Osteoblast (primary cell): ENCODE data around the gene CISD3. TPM values are rescaled to one million over a fixed set of nuclear protein-coding genes. Genes with fewer than 3 reads are reported as not detected.
A peak's percentile ranks its signal among the peaks of the same experiment; 100 is the strongest.

ENCODE experiments used
- DNase-seq: peaks from one replicate; pipeline ENCODE4 v3.0.0; 2011; ENCODE audit warnings: low spot score, mixed read lengths; ENCODE audit not compliant: insufficient read length; ENCODE audit errors: missing footprints
- H2AFZ ChIP-seq: 2 replicates; pipeline ENCODE4 v1.6.0; 2011; ENCODE audit warnings: mild to moderate bottlenecking, low read length
- H3K27ac ChIP-seq: 2 replicates; pipeline ENCODE4 v1.5.1; 2011; ENCODE audit warnings: mild to moderate bottlenecking, low read depth, low read length, moderate library complexity
- H3K27me3 ChIP-seq: 2 replicates; pipeline ENCODE4 v1.6.0; 2012; ENCODE audit warnings: mild to moderate bottlenecking, control low read depth, inconsistent platforms, low read length, moderate library complexity; ENCODE audit not compliant: insufficient read depth
- H3K36me3 ChIP-seq: 2 replicates; pipeline ENCODE4 v1.5.1; 2011; ENCODE audit warnings: mild to moderate bottlenecking, low read length, control low read depth, moderate library complexity; ENCODE audit not compliant: insufficient read depth
- H3K4me1 ChIP-seq: 2 replicates; pipeline ENCODE4 v1.5.1; 2011; ENCODE audit warnings: mild to moderate bottlenecking, low read length, control low read depth, moderate library complexity; ENCODE audit not compliant: insufficient read depth
- H3K4me2 ChIP-seq: 2 replicates; pipeline ENCODE4 v1.6.0; 2011; ENCODE audit warnings: mild to moderate bottlenecking, low read length; ENCODE audit not compliant: insufficient read depth
- H3K4me3 ChIP-seq: fragments of 200-600 bp; sonication (generic); 3 replicates; pipeline ENCODE4 v1.5.1; 2012; ENCODE audit warnings: mild to moderate bottlenecking, low read length, inconsistent platforms; ENCODE audit not compliant: insufficient read depth
- H3K79me2 ChIP-seq: 2 replicates; pipeline ENCODE4 v1.6.0; 2012; ENCODE audit warnings: mild to moderate bottlenecking, low read length, control low read depth, inconsistent platforms; ENCODE audit not compliant: insufficient read depth
- H3K9me3 ChIP-seq: 2 replicates; pipeline ENCODE4 v1.5.1; 2011; ENCODE audit warnings: low read depth, low read length, control low read depth
- H4K20me1 ChIP-seq: 2 replicates; pipeline ENCODE4 v1.6.0; 2012; ENCODE audit warnings: mild to moderate bottlenecking, low read length, control low read depth; ENCODE audit not compliant: insufficient read depth
- total RNA-seq: library from RNA; depleted of rRNA; stranded (reverse); fragments of >200 nt; gene quantifications from 2 replicates; pipeline ENCODE4 v1.2.3, GENCODE V29; 2012
- TF ChIP-seq, protein P1 (sequence below): IDR thresholded peaks from 2 replicates; pipeline ENCODE4 v1.5.1; 2011; ENCODE audit warnings: mild to moderate bottlenecking, low read depth, low read length, moderate library complexity; ENCODE audit errors: extremely low read depth

The CISD3 gene
- total RNA-seq, 1 donor = 3.6 TPM

DNA sequence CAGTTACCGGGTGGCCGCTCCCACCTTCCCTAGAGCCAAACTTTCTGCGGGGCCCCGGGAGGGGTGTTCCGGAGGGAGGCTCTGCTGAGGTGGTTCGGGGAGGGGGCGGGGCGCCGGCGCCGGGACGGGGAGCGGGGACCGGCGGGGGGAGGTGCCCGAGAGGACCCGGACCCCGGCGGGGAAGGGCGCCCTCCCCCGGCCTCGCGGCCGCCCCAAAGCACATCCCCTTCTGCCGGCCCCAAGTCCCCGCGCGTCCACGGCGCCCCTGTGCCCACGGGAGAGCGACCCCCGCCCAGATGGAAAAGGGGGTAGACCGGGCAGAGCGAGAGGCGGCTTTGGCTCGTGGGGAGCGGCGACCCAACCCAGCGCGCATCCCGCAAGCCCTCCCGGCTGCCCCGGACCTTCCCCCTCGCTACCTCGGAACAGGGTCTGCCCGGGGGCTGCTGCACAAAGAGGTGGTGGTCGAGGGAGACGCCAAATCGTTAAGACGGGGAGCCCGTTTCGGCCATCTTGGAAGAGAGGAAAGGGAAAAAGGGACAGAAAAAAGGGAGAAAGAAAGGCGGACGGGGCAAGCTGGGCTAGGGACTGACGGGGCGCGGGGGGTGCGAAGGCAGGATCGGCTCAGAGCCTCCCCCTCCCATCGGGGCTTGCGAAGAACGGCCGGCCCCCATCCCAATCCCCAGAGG lies 17.5 kb downstream of the CISD3 start:
- Histone ChIP-seq H3K79me2 (peaks cover 55% of the 10 kb centered on the region), H3K4me1 (peaks cover 41% of the 10 kb centered on the region), H3K4me2 (peak overlapping the region; percentile 96), H3K4me3 (peak overlapping the region; percentile 97), H3K27ac (peak overlapping the region; percentile 70), H4K20me1 (peaks cover 38% of the 10 kb centered on the region), H3K27me3 (no peaks in the 10 kb centered on the region), H3K9me3 (no peaks in the 10 kb centered on the region), H2AFZ (peak overlapping the region; percentile 87), H3K36me3 (peaks cover 9% of the 10 kb centered on the region)
- TF ChIP-seq, protein P1, sequence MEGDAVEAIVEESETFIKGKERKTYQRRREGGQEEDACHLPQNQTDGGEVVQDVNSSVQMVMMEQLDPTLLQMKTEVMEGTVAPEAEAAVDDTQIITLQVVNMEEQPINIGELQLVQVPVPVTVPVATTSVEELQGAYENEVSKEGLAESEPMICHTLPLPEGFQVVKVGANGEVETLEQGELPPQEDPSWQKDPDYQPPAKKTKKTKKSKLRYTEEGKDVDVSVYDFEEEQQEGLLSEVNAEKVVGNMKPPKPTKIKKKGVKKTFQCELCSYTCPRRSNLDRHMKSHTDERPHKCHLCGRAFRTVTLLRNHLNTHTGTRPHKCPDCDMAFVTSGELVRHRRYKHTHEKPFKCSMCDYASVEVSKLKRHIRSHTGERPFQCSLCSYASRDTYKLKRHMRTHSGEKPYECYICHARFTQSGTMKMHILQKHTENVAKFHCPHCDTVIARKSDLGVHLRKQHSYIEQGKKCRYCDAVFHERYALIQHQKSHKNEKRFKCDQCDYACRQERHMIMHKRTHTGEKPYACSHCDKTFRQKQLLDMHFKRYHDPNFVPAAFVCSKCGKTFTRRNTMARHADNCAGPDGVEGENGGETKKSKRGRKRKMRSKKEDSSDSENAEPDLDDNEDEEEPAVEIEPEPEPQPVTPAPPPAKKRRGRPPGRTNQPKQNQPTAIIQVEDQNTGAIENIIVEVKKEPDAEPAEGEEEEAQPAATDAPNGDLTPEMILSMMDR = no peak
- peak; percentile 90 for DNase-seq

DNA sequence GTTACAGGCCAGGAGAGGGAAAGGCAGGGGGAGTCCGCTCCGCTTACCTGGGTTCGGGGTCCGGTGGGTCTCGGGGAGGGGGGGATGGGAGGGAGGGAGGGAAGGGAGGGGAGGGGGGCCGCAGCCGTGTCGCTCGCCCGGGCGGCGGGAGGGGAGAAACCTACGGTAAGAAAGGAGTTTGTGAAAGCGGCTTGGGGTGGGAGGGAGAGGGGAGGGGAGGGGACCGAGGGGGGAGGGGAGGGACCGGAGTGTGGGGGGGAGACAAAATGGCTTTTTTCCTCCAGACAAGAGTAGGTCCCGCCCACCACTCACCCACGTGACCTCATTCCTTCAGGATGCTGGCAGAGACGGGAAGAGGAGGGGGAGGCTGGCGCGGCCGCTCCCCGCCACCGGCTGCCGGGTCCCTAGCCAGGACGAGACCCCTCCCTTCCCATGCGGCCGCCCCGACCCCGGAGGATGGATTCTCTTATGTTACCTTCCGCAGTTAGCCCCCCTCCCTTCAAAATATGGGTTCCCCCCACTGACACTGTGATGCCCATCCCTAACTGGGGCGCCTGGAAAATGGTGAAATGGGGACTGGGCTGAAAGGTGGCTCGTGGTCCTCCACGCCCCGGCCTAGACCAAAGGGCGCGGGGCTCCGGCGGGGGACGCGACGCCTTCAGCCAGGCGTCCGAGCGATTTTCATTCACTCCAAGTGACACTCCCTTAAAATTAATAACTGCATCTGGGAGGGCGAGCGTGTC lies 18.2 kb downstream of the CISD3 start, which contains the start of gene PCGF2:
PCGF2 (minus strand) TSS at position 188 of the 743 bp plus-strand sequence. CDS start 7,934 bp downstream, outside the sequence.
- peak within 1 kb of the TSS; percentile 70 for H3K27ac ChIP-seq
- H3K4me2 ChIP-seq = peak within 1 kb of the TSS; percentile 96
- H3K79me2 ChIP-seq = peaks cover 55% of the 10 kb centered on the region
- H3K36me3 ChIP-seq = peaks cover 6% of the 10 kb centered on the region
- H3K27me3 ChIP-seq = no peaks in the 10 kb centered on the region
- DNase-seq = peak; percentile 97
- peak within 1 kb of the TSS; percentile 87 for H2AFZ ChIP-seq
- peaks cover 40% of the 10 kb centered on the region for H3K4me1 ChIP-seq
- H3K4me3 ChIP-seq = peak within 1 kb of the TSS; percentile 99
- H3K9me3 ChIP-seq = no peaks in the 10 kb centered on the region
- TF ChIP-seq, protein P1 = no peak
- peaks cover 31% of the 10 kb centered on the region for H4K20me1 ChIP-seq

DNA sequence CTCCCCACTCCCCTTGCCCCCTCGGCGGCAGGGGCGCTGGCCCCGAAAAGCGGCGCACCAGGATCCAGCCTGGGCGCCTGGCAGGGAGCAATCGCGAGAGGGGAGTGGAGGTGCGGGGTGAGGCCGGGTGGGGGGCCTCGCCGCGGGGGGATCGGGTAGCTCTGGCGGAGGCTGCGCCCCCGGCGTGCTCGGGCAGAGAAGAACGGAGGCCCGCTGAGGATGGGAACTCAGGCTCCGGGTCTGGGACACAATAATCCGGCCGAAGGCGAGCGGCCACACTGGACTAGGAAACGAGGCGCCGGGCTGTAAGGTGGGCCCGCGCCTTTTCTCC lies 18.7 kb downstream of the CISD3 start:
- H3K4me1 ChIP-seq = peaks cover 45% of the 10 kb centered on the region
- H3K27ac ChIP-seq = peak overlapping the region; percentile 28
- TF ChIP-seq, protein P1 = no peak
- peaks cover 6% of the 10 kb centered on the region for H3K36me3 ChIP-seq
- peak overlapping the region; percentile 99 for H3K4me3 ChIP-seq
- no peaks in the 10 kb centered on the region for H3K9me3 ChIP-seq
- H2AFZ ChIP-seq = peak overlapping the region; percentile 41
- H3K27me3 ChIP-seq = no peaks in the 10 kb centered on the region
- DNase-seq = peak; percentile 86
- peaks cover 55% of the 10 kb centered on the region for H3K79me2 ChIP-seq
- peak overlapping the region; percentile 89 for H3K4me2 ChIP-seq
- peaks cover 28% of the 10 kb centered on the region for H4K20me1 ChIP-seq
